ENCODE measurements around the gene ASTN2.
"Not testable (repeated sequence)": the region's sequence is repeated elsewhere in the genome, so short reads cannot be mapped to it uniquely, and the experiment has no call there.

The ASTN2 gene

GRCh38 chr9:117072216-117072615, 342.6 kb downstream of the ASTN2 start:
- DNase-seq: no peak

GRCh38 chr9:117071673-117072207, 343.1 kb downstream of the ASTN2 start:
- not testable (repeated sequence) for DNase-seq

DNA sequence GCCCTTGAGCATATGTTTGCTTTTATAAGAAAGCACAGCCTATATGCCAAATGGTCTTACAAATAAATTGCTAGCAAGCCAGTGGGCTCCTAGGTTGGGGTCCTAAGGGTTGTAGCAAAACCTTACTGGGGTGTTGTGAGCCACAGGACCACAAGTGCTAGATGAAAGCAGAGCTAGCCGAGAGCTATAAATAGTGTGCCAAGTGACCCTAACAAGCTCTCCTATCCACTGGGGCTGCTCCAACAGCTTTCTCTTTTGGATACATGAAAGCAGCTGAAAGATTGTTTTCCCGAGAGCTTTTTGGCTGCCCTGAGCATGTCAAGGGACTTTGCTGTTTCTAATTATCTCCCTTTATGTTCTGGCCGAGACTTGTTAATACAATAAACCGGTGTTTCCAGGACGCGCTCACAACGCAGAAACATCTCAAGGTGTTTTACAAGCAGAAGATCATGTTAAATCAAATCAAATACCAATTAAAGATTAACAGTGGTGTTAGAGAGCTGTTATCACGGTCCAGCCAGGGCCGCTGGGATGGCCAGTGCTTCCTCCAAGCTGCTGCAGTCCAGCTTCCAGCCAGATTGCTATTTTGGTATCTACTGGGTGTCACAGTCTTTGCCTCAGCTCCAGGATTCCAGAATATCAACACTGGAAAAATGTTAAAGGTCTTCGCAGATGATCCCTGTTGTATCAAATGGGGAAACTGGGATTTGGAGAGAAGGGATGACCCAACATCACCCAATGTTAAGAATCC, 351.0 kb downstream of the ASTN2 start:
- no peak for DNase-seq

GRCh38 chr9:117060963-117061362, 353.9 kb downstream of the ASTN2 start:
- DNase-seq: no peak

DNA sequence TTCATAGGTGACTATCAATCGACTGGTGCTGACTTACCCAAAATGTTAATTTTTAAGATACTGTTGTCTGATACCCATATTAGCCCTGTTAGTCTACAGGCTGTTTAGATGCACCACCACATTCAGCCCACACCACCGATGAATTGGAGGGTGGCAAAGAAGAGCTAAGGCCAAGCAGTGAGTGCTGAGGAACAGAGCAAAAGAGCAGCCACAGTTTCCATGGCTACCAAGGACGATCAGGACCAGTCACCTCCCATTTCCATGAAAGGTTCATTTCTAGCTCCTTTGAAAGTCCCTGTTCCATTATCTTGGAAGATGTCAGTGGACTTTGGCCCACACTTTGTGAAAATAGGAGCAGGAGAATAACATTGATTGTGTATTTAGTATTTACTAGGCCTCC, 364.9 kb downstream of the ASTN2 start:
- DNase-seq: no peak

DNA sequence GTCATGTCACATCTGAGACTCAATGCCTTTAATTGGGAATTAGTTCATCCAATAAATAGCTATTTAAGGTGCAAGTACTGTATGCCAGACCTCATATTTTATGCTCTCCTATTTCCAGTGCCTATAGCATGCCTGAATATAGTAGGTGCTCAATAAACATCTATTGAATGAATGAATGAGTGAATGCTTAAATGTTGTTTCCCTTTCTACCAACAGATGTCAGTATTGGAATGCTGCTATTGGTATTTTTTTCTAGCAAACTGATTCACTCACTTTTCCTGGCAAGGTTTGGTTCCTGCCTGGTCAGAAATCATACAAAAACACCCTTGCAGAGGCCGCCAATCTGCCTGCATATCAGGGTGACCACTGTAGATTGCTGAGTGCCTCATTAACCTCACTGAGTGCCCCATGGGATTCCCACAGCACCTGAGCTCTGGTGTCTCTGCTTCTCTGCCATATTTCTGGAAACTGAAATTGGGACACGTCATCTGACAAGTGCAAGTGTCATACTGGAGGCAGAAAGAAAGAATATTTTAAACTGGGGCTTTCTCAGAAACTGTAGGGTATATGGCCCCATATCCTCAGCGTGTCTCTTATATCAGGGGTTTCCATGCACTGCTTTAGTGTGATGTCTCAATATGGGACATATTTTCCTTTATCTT, 368.1 kb downstream of the ASTN2 start:
- no peak for DNase-seq

DNA sequence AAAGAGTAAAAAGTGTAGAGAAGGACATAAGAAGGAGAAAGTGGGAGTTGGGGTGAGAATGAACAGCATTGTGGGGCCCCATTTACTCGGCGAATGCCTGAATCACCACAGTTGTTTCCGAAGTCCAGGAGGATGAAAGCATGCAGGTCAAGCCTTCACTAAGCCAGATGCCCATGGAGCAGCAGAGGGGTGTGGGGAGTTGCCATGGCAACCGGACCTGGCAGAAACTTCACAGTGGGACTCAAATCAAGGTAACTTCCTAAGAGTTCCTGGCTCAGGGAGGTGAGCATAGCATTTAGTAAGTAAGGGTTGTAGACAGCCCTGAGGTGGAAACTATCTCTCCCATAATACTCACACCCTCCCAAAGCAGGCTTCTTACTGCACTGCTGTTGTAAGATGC, 370.6 kb downstream of the ASTN2 start:
- no peak for DNase-seq

DNA sequence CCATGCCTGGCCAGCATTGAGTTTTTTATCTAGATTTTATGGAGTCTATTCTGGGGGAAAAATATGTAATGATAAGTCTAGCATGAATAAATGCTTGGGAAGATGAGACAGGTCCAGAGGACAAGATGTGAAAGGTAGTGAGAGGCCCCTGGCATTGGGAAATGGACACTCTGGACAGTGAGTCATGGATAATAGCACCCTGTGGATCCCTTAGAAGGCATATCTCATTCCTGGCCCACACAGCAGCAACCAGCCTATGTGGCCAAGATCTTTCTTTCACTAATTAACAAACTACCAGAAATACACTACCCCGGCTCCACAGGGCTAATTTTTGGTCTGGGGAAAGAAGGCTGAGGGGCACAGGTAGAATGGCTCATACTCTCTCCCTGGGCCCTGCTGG, 371.7 kb downstream of the ASTN2 start:
- DNase-seq: no peak

DNA sequence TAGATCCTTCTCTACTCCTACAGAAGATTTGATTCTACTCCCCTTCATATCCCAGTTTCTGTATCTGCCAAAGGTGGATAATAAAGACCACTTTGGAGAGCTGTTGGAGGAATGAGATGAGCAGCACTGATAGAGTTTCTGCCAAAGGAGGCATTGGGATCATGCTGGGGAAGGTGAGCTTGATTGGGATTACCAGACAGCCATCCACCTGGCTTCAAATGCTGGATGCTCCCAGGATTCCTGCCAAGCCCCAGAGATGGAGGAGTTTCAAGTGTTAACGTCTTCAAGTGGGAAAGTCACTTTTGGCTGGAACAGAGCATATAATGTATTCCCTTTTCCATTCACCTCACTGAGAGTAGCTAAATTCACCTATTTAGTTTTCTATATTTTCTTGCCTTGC, 379.3 kb downstream of the ASTN2 start:
- no peak for DNase-seq

DNA sequence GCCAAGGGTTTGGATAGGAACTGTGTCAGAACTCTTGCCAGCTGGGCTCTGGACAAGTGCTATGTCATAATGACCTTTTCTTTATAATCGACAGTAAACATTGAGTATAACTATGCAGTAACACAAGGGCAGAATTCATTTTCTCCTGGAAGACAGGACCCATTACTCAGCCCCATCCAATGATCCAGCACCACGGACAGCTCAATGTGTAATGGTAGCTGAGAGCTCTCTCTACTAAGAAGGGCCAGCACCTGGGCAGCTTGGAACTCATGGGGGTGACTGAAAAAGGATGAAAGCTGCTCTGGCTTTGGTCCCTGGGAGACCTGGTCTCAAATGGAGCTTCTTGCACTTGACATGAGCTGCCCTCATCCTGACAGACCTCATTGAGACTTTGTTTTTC, 380.0 kb downstream of the ASTN2 start:
- DNase-seq: no peak

DNA sequence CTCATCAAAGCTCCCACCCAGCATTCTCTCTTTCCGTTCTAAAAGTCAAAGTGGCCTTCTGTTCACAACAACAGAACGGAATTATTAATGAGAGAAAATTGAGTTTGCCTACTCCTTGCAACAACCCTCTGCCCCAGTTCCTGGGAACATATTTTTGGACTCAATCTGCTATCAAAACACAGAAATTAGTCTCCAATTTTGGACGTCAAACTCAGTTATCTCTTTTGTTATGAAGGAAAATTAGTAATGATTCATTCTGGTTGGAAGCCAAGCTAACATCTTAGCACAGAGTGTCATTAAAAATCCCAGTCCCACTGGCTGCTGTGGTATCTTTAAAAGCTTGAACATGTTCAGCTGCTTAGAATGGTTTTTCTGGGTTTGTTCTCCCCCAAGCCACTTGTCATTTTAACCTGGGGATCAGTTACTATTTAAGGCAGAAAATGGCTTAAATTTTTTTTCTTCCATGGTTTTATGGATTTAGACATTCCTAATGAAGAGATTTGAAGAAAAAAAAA, 384.5 kb downstream of the ASTN2 start:
- DNase-seq: no peak

DNA sequence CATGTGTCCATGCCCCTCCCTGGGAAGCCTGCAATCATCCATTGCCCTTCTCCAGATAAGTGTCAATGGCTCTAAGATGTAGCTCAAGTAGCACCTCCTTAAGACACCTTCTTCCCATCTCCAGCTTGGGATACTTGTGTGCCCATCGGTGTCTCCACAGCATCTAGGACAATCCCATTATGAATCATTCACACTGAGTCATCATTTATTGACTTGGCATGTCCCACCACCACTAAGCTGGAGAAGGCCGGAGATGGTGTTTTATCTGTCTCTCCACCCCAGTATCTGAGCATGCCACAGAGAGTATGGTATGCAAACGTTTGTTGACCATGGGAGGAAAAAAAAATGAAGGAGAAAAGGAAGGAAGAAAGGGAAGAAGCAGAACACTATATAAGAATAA, 385.5 kb downstream of the ASTN2 start:
- DNase-seq: no peak

GRCh38 chr9:117028103-117028858, 386.6 kb downstream of the ASTN2 start:
- no peak for DNase-seq

- DNase-seq: no peak
Measured at GRCh38 chr9:117021906-117022305, 393.0 kb downstream of the ASTN2 start.

DNA sequence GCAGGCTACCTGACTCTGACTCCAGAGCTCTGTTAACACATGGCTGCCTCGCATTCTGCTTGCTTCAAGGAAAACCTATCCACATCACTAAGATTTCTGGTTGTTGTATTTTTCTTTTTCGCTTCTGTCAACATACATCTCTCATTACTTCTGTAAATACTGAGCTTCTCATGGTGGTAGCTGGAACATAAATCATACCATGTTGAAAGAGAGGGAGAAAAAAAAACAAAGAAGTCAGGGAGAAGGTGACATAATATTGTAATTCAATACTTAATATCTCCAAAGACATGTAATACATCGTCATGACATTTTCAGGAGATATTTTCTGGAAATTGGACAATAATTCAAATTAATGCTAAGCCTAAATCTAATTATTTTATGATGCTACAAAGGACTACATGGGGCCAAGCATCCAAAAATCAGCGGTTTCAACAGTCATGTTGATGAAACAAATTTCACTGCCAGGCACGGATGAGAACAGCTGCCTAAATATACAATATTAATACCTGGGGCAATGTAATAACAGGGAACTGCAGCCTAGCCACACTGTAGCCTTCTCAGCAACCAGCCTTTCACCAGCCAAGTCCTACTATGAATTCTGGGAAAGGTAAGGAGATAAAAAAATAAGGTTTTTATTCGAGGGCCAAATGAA, 395.8 kb downstream of the ASTN2 start:
- no peak for DNase-seq

DNA sequence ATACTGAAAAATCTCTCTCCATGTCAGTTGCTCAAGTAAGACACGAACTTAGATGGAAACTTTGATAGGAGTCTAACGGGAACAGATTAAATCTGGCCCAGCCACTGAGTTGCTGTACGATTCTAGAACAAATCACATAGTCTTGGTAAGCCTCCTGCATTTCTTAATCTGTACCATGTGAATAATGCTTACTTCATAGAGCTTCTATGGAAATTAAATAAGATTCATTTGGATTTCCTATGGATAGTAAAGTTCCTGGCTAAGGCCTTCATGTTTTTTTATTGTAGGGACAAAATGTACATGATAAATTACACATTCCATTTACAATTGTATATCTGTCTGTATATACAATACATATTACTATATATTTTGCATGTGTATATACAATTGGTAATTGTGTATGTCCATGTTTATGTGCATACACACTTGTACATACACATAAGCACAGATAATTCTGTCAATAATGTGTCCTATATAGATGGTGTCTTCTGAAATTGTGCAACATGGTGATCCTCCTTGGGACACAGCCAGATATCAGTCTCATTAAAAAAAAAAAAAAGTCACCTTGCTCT, 397.4 kb downstream of the ASTN2 start:
- no peak for DNase-seq

GRCh38 chr9:117014061-117014460, 400.8 kb downstream of the ASTN2 start:
- DNase-seq: no peak

- no peak for DNase-seq
Measured at GRCh38 chr9:117013440-117013995, 401.3 kb downstream of the ASTN2 start.

DNA sequence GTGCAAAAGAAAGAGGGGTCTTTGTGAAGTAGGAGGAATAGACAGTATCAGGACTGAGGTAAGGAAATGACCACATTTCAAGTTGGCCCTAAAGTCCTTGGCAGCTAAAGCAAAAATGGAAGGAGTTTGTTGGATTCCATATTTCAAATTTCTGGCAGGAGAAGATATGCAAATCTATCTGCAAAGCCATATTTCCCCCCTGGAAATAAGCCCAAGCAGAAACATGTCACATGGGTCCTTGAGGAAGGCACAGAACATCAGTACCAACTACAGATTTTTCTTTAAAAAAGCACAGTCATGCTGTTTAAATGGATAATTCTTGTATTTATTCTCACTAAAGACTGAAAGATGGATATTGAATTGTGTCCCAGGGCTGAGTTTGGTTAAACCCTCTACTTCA, 404.8 kb downstream of the ASTN2 start:
- DNase-seq: no peak

- DNase-seq: no peak
Measured at GRCh38 chr9:117008876-117009275, 406.0 kb downstream of the ASTN2 start.

DNA sequence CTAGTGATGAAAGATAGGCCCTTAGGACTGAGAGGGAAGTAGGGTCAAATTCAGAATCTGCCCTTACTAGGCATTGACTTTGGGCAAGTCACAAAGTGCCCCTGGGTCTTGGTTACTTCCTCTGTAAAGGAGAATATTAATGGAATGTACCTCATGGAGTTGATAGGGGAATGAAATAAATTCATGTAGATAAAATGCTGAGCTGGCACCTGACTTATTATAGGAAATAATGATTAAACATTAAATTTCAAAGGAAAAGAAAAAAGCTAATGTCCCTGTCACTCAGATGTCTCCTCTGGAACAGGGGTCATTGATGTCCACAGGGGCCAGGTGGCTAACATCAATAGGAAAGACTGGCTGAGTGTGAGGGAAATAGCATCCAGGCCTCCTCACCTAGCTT, 406.4 kb downstream of the ASTN2 start:
- no peak for DNase-seq

- no peak for DNase-seq
Measured at GRCh38 chr9:117002686-117003085, 412.2 kb downstream of the ASTN2 start.

Measured in NCI-H1092 (cell line).